Naive B cell (primary cell): ENCODE results near the gene TNIP2. TPM values are rescaled to one million over a fixed set of nuclear protein-coding genes. Genes with fewer than 3 reads are reported as not detected.

ENCODE experiments used
- ATAC-seq, 2 donors: fragments of 150-1000 bp; cut with Tn5 transposase; 2 replicates each; pipeline ENCODE4 v1.10.0; 2021; ENCODE audit warnings: low read depth in 2 of 2, mild to moderate bottlenecking in 2 of 2, moderate library complexity in 2 of 2
- DNase-seq: peaks from one replicate; pipeline ENCODE4 v3.0.0; 2022
- H3K27ac Mint-ChIP-seq, 6 donors: one replicate each; pipeline ENCODE4 v1.8.0; 2020 to 2022; ENCODE audit warnings: mild to moderate bottlenecking in 6 of 6, mixed read lengths in 6 of 6, moderate library complexity in 5 of 6, inconsistent platforms in 2 of 6
- H3K27me3 Mint-ChIP-seq, 3 donors: one replicate each; pipeline ENCODE4 v1.8.0; 2021 to 2022; ENCODE audit warnings: mixed read lengths in 3 of 3, mild to moderate bottlenecking in 1 of 3
- H3K36me3 Mint-ChIP-seq, 2 donors: one replicate each; pipeline ENCODE4 v1.8.0; 2020 to 2022; ENCODE audit warnings: mixed read lengths in 2 of 2, inconsistent platforms in 1 of 2, mild to moderate bottlenecking in 1 of 2
- H3K4me1 Mint-ChIP-seq, 3 donors: one replicate each; pipeline ENCODE4 v1.8.0; 2020 to 2022; ENCODE audit warnings: mixed read lengths in 3 of 3, inconsistent platforms in 1 of 3, mild to moderate bottlenecking in 1 of 3, moderate library complexity in 1 of 3
- H3K4me3 Mint-ChIP-seq, 8 donors: one replicate each; pipeline ENCODE4 v1.8.0; 2020 to 2022; ENCODE audit warnings: mild to moderate bottlenecking in 8 of 8, mixed read lengths in 8 of 8, moderate library complexity in 8 of 8, inconsistent platforms in 2 of 8
- H3K9me3 Mint-ChIP-seq, 7 donors: one replicate each; pipeline ENCODE4 v1.8.0; 2020 to 2022; ENCODE audit warnings: mixed read lengths in 7 of 7, mild to moderate bottlenecking in 5 of 7, inconsistent platforms in 2 of 7, moderate library complexity in 1 of 7
- polyA plus RNA-seq, 6 donors: library from polyadenylated mRNA; unstranded; fragments of 300-500 nt; fragmentation: Illumina TruSeq; gene quantifications; one replicate each; pipeline ENCODE4 v1.2.3, GENCODE V29; 2021; ENCODE audit warnings: low read depth in 6 of 6

TNIP2 gene, protein sequence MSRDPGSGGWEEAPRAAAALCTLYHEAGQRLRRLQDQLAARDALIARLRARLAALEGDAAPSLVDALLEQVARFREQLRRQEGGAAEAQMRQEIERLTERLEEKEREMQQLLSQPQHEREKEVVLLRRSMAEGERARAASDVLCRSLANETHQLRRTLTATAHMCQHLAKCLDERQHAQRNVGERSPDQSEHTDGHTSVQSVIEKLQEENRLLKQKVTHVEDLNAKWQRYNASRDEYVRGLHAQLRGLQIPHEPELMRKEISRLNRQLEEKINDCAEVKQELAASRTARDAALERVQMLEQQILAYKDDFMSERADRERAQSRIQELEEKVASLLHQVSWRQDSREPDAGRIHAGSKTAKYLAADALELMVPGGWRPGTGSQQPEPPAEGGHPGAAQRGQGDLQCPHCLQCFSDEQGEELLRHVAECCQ
- polyA plus RNA-seq = 10 to 100 TPM; 25.4 to 36.2 (median 35.3) TPM

DNA sequence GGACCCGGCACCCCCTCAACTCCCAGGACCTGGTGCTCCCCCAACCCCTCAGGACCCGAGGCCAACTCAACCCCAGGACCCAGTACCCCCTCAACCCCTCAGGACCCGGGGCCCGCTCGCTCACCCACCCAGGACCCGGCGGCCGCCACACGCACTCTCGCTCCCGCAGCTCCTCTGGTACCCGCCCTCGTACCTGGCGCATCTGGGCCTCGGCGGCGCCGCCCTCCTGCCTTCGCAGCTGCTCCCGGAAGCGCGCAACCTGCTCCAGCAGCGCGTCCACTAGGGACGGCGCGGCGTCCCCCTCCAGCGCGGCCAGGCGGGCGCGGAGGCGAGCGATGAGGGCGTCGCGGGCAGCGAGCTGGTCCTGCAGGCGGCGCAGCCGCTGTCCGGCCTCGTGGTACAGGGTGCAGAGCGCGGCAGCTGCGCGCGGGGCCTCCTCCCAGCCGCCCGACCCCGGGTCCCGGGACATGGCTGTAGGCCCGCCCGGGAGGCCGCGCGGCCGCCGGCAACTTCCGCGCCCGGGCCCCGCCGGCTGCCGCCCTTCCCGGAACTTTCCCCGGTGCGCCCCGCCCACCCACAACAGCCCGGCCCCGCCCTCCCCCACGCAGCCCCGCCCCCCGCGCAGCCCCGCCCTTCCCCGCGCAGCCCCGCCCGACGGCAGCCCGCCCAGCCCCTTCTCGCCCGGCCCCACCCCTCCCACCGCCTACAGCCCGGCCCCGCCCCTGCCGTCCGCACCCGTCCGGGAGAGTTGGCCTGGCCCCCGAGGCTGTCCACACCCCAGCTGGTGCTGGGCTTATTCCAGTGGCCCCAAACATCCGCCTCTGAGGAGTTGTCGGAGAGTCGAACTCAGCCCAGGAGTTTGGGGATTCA is at the start of gene TNIP2:
TNIP2 (minus strand) TSS at position 516 of the 870 bp plus-strand sequence; CDS start at position 469, 47 bp downstream.
- peak; percentile 80 for DNase-seq
- H3K4me3 Mint-ChIP-seq = peak within 1 kb of the TSS; percentile 76 to 93 (median 85)
- H3K36me3 Mint-ChIP-seq = no peaks in the 10 kb centered on the region
- no peaks in the 10 kb centered on the region for H3K27me3 Mint-ChIP-seq
- H3K9me3 Mint-ChIP-seq = no peaks in the 10 kb centered on the region
- peaks cover 14 to 33% (median 27%) of the 10 kb centered on the region in 3 donors for H3K4me1 Mint-ChIP-seq
- ATAC-seq = peak; percentile 79 to 84
- peak within 1 kb of the TSS; percentile 82 to 97 (median 86) for H3K27ac Mint-ChIP-seq

DNA sequence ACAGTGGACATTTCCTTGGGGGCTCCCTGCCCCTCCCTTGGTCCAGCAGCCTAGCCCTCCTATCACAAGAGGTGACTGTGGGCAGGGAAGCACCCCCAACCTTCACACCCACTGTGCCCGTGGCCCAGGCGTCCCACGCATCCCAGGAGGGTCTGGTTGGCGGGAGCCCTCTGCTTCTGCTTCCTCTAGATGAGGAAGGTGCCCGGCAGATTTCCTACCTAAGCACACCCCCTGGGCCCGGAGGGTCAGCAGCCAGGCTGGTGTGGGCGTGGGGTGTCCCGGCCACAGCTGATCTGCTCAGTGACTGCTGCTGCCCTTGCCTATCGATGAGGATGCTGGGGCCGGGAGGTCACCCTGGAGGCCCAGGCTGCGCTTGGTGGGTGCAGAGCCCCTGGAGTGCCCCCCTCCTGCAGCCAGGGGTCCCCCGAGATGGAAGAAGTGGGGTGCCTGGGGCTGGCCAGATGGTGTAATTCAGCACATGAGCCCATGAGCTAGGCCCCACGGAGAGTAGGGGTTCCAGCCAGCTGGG is 48.9 kb upstream of the TNIP2 start:
- Mint-ChIP-seq H3K9me3 (no peaks in the 10 kb centered on the region), H3K27me3 (no peaks in the 10 kb centered on the region), H3K4me1 (peaks cover 69 to 92% (median 80%) of the 10 kb centered on the region in 3 donors), H3K36me3 (no peaks in the 10 kb centered on the region), H3K27ac (peak overlapping the region; percentile 88 to 98 (median 96)), H3K4me3 (peak overlapping the region; percentile 49 to 93 (median 84))
- ATAC-seq (no peak), DNase-seq (no peak)

DNA sequence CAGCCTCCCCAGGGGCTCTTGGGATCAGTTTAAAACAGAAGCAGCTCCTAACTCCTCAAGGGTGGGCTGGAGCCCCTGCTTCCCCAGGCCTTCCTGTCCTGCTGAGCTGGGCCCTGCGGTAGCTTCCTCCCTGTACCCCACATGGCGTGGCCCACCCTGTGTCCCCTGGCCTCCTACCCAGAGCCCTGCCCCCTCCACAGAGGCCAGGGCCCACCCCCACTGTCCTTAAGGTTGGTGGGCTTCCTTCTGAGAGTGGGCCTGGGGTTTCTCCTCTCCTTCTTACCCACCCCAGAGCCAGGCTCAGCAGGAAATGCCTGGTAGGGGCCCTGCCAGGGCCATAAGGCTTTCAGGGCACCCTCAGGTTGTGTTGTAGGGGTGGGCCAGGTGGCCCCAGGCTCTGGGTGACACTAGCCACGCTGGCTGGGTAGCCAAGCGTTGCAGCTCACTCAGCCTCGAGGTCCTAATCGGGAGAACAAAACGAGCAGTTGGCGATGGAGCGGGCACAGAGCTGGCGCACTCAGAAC is 48.4 kb upstream of the TNIP2 start:
- no peaks in the 10 kb centered on the region for H3K36me3 Mint-ChIP-seq
- peaks cover 66 to 92% (median 78%) of the 10 kb centered on the region in 3 donors for H3K4me1 Mint-ChIP-seq
- ATAC-seq = no peak
- no peak for DNase-seq
- H3K27me3 Mint-ChIP-seq = no peaks in the 10 kb centered on the region
- H3K27ac Mint-ChIP-seq = peak overlapping the region; percentile 82 to 98 (median 95)
- peak overlapping the region; percentile 49 to 93 (median 84) for H3K4me3 Mint-ChIP-seq
- H3K9me3 Mint-ChIP-seq = no peaks in the 10 kb centered on the region

DNA sequence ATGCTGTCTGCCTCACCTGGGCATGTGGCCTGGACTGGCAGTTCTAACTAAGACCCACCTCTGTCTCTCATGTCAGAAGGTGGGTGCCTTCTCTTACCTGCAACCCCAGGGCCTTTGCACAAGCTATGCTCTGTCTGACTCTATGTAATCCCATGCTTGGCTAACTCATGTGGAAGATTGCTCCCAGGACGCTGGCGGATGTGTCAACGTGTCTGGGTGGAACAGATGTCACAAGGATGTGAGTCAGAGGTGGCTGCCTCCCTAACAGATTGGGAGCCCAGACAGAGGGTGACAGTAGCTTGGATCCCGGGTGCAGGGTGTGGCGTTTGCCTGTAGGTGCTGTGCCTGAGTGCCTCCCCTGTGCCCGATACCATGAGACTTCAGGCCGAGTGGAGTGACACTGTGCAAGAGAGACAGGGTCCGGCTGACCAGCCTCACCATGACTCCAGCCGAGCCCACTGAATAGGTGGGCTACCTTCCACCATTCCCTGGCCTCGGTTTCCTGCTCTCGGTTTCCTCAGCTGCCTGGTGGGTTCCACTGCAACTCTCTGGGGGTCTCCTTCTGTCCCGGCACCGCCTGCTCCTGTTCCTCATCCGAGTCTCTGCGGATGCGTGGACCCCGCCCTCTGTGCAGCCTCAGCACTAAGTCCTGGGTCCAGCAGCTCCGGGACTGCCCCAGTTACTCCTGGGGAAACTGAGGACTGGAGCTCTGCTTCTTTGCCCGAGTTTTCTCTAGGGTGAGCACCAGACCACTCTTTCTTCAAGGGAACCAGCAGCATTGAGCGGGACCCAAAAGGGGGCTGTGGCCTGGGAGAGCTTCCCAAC is 47.7 kb upstream of the TNIP2 start:
- peak overlapping the region in 3 of 6 donors; percentile 95 to 98 (median 95) for H3K27ac Mint-ChIP-seq
- H3K36me3 Mint-ChIP-seq = no peaks in the 10 kb centered on the region
- H3K4me3 Mint-ChIP-seq = peak overlapping the region in 4 of 8 donors; percentile 49 to 93 (median 67)
- peaks cover 67 to 94% (median 80%) of the 10 kb centered on the region in 3 donors for H3K4me1 Mint-ChIP-seq
- H3K27me3 Mint-ChIP-seq = no peaks in the 10 kb centered on the region
- DNase-seq (no peak), ATAC-seq (no peak)
- no peaks in the 10 kb centered on the region for H3K9me3 Mint-ChIP-seq

DNA sequence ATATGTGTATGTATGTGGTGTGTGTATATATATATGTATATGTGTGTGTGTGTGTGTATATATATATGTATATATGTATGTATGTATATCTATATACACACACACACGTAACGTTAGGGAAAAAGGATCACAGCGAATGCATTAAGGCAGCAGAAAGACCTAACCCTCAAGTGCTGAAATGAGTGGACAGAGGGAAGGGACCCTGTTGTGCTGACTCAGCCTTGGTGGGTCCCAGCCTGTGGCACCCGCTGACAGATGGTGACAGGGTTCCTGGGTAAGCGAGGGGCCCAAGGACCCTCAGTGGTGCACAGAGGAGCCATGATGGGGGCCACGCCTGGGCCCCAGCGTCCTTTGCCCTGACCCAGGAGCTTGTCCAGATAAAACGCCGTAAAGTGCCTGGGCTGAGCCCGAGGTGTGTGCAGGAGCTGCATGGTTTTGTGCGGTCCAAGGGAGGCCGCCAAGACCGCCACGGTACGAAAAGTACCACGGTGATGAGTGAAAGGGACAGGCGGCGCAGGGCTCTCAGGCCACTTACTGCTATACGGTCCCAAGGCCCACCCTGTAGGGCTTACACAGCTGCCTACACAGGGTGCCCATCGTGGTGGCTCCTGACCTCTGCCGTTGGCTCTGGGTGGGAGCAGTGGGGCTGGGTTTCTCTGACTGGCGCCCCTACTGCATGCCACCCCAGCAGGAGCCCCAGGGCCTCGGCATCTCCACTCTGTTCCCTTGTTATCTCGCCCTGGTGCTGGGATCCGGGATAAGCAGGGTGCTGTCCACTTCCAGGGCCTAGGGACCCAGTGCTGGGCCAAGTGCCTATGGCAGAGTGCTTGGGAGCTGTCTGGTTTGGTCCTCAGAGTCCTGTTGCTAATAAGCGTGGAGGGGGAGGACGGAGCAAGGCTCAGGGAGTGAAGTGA is 46.7 kb upstream of the TNIP2 start:
- Mint-ChIP-seq H3K27me3 (no peaks in the 10 kb centered on the region), H3K27ac (peak overlapping the region in 2 of 6 donors; percentile 24 to 80)

DNA sequence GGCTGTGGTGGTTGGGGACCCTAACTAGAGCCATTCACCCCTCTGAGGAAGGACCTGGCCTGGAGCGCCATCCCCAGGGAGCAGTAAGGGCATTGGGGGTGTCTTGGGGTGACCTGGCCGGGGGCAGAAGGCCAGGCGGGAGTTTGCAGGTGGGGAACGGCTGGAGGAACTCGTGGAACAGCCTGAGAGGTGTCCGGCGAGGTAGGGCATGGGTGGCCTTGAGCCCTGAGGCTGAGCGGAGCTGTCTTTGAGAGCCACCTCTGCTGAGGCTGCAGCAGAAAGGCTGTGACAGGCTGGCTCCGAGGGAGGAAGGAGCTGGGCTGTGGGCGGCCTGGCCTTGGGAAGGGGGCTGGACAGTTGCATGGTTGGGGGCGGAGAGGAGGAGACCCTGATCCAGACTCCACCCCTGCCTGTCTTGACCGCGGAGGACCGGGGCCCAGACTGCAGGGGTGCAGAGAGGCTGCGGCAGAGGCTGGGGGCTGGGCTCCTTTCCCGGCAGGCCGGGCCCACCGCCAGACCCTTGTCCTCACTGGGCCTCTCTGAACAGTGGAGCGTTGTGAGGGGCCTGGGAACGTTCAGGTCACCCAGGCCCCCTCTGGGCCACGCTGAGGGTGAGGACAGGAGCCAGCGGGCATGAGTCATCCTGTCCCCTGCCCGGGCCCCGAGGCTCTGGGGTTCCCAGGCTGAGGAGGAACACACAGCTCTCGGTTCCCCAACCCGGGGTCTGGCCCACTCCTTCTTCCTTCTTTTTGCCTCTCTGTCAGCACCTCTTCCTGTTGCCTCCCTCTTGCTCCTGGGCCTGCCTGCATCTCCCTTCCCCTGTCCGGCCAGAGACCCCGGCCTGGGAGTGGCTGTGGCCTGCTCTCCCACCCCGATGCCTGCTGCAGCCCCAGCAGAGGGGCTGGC is 44.8 kb upstream of the TNIP2 start:
- Mint-ChIP-seq H3K27ac (peak overlapping the region; percentile 88 to 95 (median 90)), H3K27me3 (no peaks in the 10 kb centered on the region), H3K36me3 (no peaks in the 10 kb centered on the region), H3K9me3 (no peaks in the 10 kb centered on the region), H3K4me1 (peaks cover 69 to 97% (median 80%) of the 10 kb centered on the region in 3 donors), H3K4me3 (peak overlapping the region; percentile 84 to 94 (median 88))
- ATAC-seq (peak; percentile 49 to 62), DNase-seq (peak; percentile 65)

More for the DNA sequence above, 46.7 kb upstream of the TNIP2 start:
- Mint-ChIP-seq H3K4me1 (peaks cover 72 to 99% (median 84%) of the 10 kb centered on the region in 3 donors), H3K4me3 (peak overlapping the region in 2 of 8 donors; percentile 19 to 20), H3K36me3 (no peaks in the 10 kb centered on the region), H3K9me3 (no peaks in the 10 kb centered on the region)
- DNase-seq (no peak), ATAC-seq (no peak)

DNA sequence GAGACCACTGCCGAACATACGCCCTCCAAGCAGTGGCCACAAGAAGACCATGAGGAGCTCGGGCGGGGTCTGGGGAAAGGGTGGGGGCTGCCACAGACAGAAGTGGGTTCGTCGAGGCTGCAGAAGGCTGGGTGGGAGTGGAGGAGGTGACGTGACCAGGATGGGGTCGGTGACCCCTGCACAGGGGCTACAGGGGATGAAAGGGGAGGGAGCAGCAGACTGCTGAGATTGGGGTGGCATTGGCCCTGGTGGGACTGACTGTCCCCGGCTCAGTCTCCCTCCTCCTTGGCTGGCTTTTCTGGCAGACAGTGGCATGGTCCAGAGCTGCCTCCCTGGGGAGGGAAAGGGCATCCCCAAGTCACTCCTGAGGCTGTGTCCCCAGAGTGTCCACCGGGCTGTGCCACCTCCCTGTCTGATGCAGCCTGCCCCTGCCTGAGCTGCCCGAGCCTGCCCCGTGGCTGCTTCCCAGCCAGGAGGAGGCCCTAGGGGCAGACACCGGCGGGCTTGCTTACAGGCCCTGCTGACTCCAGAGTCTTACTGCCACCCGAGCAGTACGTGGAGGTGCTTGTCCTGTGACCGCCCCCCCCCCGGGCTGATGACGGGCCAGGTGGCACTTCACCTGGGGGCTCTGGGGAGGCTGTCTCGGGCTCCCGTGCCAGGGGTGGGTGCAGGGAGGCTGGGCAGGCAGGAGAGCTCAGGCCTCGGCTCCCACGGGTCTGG is 44.0 kb upstream of the TNIP2 start:
- peaks cover 65 to 97% (median 78%) of the 10 kb centered on the region in 3 donors for H3K4me1 Mint-ChIP-seq
- no peak for ATAC-seq
- H3K9me3 Mint-ChIP-seq = no peaks in the 10 kb centered on the region
- H3K27me3 Mint-ChIP-seq = no peaks in the 10 kb centered on the region
- H3K36me3 Mint-ChIP-seq = no peaks in the 10 kb centered on the region
- DNase-seq = no peak
- H3K4me3 Mint-ChIP-seq = peak overlapping the region; percentile 86 to 97 (median 92)
- peak overlapping the region; percentile 51 to 96 (median 73) for H3K27ac Mint-ChIP-seq

DNA sequence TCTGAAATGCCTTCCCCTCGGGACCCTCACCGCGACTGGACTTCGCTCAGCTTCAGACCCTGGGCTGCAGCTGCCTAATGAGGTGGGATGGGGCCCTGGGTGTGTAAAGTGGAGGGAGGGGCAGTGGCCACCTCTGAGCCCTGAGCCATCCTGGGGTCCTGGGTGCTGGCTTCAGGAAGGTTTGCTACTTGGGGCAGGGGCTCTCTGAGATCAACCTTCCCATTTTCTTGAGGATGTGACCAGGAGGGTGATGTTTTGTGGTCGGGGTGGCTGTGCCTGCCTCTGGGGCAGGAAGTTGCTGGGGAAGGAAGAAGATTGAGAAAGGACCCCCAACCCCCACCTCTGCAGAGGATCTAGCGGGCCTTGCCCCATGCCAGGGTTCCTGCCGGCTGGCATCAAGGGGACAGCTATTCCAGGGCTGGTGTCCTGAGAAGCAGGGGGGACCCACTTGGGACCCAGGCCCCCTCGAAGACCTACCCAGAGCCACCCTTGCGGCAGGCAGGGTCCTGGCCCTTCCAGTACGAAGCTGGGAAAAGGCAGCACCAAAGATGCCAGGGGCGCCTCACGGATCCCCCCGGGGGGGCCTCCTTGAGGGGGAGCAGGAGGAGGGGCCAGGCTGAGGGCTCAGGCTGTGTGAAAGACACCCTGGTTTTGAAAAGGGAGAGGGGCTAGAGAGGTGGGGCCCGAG is 43.2 kb upstream of the TNIP2 start:
- ATAC-seq (no peak), DNase-seq (no peak)
- H3K27ac Mint-ChIP-seq = peak overlapping the region in 5 of 6 donors; percentile 53 to 96 (median 95)
- H3K4me1 Mint-ChIP-seq = peaks cover 65 to 97% (median 78%) of the 10 kb centered on the region in 3 donors
- H3K27me3 Mint-ChIP-seq = no peaks in the 10 kb centered on the region
- H3K36me3 Mint-ChIP-seq = no peaks in the 10 kb centered on the region
- H3K4me3 Mint-ChIP-seq = peak overlapping the region; percentile 86 to 97 (median 93)
- no peaks in the 10 kb centered on the region for H3K9me3 Mint-ChIP-seq

DNA sequence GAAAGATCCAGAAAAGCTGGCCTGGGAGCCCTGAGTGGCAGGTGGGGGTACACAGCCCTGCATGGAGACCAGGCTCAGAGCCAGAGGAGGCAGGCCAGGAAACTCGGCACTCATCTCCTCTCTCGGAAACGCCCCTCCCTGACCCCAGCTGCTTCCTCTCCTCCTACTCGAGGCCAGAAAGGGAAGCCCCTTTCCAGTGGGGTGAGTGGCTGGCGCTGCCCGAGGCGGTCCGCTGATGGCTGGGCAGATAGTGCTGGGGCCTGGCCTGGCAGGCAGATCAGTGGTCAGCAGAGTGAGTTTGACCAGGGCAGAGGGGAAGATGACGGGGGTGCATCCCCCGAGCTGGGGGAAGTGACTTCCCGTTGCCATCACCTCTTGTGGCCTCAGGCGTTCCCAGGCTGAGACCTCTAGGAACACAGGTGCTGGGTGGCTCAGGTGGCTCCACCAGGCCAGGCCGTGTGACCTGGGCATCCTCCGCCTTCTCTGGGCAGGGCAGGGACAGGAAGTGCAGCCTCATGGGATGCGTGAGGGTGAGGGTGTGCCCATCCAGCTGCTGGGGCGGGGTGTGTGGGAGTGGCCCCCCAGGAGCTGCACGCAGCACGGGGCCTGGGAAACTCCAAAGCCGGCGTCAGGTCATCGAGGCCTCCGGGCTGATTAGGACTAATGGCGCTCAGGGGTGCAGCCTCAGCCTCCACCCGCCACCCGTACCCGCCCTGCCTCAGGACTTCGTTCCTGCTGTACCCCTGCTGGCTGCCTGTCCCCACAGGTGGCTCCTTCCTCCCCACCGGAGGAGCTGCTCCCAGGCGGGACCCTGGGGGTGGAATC is 42.5 kb upstream of the TNIP2 start:
- peak overlapping the region; percentile 90 to 97 (median 96) for H3K27ac Mint-ChIP-seq
- peak; percentile 65 to 66 for ATAC-seq
- peak; percentile 68 for DNase-seq
- H3K4me1 Mint-ChIP-seq = peaks cover 67 to 95% (median 77%) of the 10 kb centered on the region in 3 donors
- peak overlapping the region; percentile 86 to 97 (median 93) for H3K4me3 Mint-ChIP-seq
- H3K27me3 Mint-ChIP-seq = no peaks in the 10 kb centered on the region
- H3K9me3 Mint-ChIP-seq = no peaks in the 10 kb centered on the region
- no peaks in the 10 kb centered on the region for H3K36me3 Mint-ChIP-seq
